Gastrocnemius medialis (tissue), 4 donors: ENCODE results near the gene GIPC3.

ENCODE experiments used
- POLR2A ChIP-seq, 2 donors: fragments of 450-650 bp; IDR thresholded peaks; one replicate each; pipeline ENCODE4 v1.6.1; 2017; ENCODE audit warnings: antibody characterized with exemption in 2 of 2, mild to moderate bottlenecking in 2 of 2, moderate library complexity in 2 of 2
- TF ChIP-seq, protein P1 (sequence below), 5 experiments: fragments of 450-650 bp in 3 of 5; fragments of 200-600 bp in 2 of 5; sonication (generic) in 2 of 5; IDR thresholded peaks in 4 of 5; conservative IDR thresholded peaks in 1 of 5; 1 replicate in 4 of 5; 2 replicates in 1 of 5; pipeline ENCODE4 v1.5.1; 2016 to 2019; ENCODE audit warnings: antibody characterized with exemption in 5 of 5, mild to moderate bottlenecking in 3 of 5, moderate library complexity in 3 of 5

GRCh38 chr19:3632098-3632497 lies 46.8 kb downstream of the GIPC3 start:
- no peak for TF ChIP-seq POLR2A (IDR thresholded peaks at IDR 0.05)
- TF ChIP-seq, protein P1, sequence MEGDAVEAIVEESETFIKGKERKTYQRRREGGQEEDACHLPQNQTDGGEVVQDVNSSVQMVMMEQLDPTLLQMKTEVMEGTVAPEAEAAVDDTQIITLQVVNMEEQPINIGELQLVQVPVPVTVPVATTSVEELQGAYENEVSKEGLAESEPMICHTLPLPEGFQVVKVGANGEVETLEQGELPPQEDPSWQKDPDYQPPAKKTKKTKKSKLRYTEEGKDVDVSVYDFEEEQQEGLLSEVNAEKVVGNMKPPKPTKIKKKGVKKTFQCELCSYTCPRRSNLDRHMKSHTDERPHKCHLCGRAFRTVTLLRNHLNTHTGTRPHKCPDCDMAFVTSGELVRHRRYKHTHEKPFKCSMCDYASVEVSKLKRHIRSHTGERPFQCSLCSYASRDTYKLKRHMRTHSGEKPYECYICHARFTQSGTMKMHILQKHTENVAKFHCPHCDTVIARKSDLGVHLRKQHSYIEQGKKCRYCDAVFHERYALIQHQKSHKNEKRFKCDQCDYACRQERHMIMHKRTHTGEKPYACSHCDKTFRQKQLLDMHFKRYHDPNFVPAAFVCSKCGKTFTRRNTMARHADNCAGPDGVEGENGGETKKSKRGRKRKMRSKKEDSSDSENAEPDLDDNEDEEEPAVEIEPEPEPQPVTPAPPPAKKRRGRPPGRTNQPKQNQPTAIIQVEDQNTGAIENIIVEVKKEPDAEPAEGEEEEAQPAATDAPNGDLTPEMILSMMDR (IDR thresholded peaks at IDR 0.05 in 4 of 5, conservative IDR thresholded peaks at IDR 0.05 in 1 of 5): no peak
